Body of pancreas (tissue), 4 donors: Measurements from ENCODE around the gene SPEM3. TPM values are rescaled to one million over a fixed set of nuclear protein-coding genes. Genes with fewer than 3 reads are reported as not detected.

ENCODE experiments used
- ATAC-seq: fragments of 150-250 bp; one replicate; pipeline ENCODE4 v1.9.1; 2016
- DNase-seq, 4 donors: peaks; one replicate each; pipeline ENCODE4 v3.0.0-alpha.2; 2019
- H3K27ac ChIP-seq, 4 donors: fragments of 200-600 bp; sonication (generic); 1 replicate in 3 of 4; 2 replicates in 1 of 4; pipeline versions ENCODE4 v1.5.1 to v1.6.1; 2016 to 2019; ENCODE audit warnings: mild to moderate bottlenecking in 1 of 4, mixed read lengths in 1 of 4, moderate library complexity in 1 of 4
- H3K27me3 ChIP-seq, 2 donors: fragments of 200-600 bp; sonication (generic); one replicate each; pipeline ENCODE4 v1.6.0; 2016; ENCODE audit warnings: mild to moderate bottlenecking in 1 of 2
- H3K36me3 ChIP-seq, 2 donors: fragments of 200-600 bp; sonication (generic); replicated peaks in 1 of 2; 2 replicates each; pipeline ENCODE4 v1.5.1; 2016; ENCODE audit warnings: low read depth in 2 of 2; ENCODE audit not compliant: insufficient read depth in 1 of 2
- H3K4me1 ChIP-seq: fragments of 200-600 bp; sonication (generic); one replicate; pipeline ENCODE4 v1.6.0; 2016
- H3K4me3 ChIP-seq, 2 donors: fragments of 200-600 bp; sonication (generic); 1 replicate in 1 of 2; 2 replicates in 1 of 2; pipeline ENCODE4 v1.5.1; 2016 to 2019
- H3K9me3 ChIP-seq, 3 donors: fragments of 200-600 bp; sonication (generic); 1 replicate in 2 of 3; 2 replicates in 1 of 3; pipeline ENCODE4 v1.5.1; 2016
- POLR2A ChIP-seq, 3 donors: fragments of 450-650 bp; IDR thresholded peaks; one replicate each; pipeline ENCODE4 v1.6.1; 2016; ENCODE audit warnings: antibody characterized with exemption in 3 of 3, mild to moderate bottlenecking in 2 of 3
- WGBS, 2 donors: methylation state at CpG; one replicate each; pipeline ENCODE4 v1.1.5; 2017; 5-methylcytosine and 5-hydroxymethylcytosine counted together
- intact Hi-C: fragments of 100-400 bp; cut with DNase I; formaldehyde crosslinking; loops from one replicate; pipeline ENCODE4 v1.15.1; 2023
- total RNA-seq, 2 donors: library from RNA; depleted of rRNA; stranded (reverse); fragments of >200 nt; gene quantifications; one replicate each; pipeline ENCODE4 v1.1.0, GENCODE V29; 2016
- TF ChIP-seq, protein P1 (sequence below), 7 experiments: fragments of 450-650 bp in 4 of 7; fragments of 200-600 bp in 3 of 7; sonication (generic) in 3 of 7; IDR thresholded peaks; one replicate each; pipeline ENCODE4 v1.5.1; 2016 to 2019; ENCODE audit warnings: antibody characterized with exemption in 7 of 7

The SPEM3 gene
- total RNA-seq, 2 donors from 2014 or later, result not detected

DNA sequence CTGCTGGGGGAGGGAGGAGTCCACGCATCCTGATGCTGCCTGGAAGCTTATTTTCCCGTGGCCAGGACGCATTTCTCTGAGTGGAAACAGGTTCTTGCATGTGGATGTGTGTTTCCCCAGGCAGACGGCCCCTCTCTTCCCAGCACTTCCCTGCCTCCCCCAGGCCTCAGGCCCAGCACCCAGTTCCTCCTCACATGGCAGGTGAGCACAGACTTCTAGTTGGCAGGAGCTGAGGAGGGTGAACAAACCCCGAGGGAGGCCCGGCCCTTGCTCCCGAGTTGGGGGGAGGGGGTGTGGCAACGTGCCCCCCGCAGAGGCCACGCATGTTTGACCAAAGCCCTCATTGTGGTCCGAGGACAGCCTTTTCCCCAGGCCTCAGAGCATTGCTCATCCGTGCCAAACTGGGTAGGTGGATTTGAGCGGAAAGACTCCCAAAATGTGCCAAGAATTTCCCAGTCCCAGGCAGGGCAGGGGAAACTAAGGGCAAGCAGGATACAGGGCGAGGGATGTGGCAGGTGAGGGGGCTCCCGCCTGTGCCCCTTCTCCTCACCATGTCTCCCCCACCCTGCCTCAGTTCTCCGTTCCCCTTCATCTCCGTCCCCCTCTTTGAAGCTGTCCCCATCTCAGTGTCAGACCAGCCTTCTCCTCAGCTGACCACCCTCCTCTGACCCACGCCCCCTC is 10.0 kb upstream of the SPEM3 start:
- no peaks in the 10 kb centered on the region for H3K9me3 ChIP-seq
- H3K27ac ChIP-seq, result no peak overlapping the region
- 56 to 61% methylated on average over 14 to 18 of the region's 18 CpGs for WGBS, 2 donors
- DNase-seq, result no peak
- no peak overlapping the region for H3K4me3 ChIP-seq
- no peaks in the 10 kb centered on the region for H3K4me1 ChIP-seq
- intact Hi-C loops, result no loop called here
- no peaks in the 10 kb centered on the region for H3K27me3 ChIP-seq
- H3K36me3 ChIP-seq, result no peaks in the 10 kb centered on the region
- ATAC-seq, result no peak
- TF ChIP-seq, protein P1, sequence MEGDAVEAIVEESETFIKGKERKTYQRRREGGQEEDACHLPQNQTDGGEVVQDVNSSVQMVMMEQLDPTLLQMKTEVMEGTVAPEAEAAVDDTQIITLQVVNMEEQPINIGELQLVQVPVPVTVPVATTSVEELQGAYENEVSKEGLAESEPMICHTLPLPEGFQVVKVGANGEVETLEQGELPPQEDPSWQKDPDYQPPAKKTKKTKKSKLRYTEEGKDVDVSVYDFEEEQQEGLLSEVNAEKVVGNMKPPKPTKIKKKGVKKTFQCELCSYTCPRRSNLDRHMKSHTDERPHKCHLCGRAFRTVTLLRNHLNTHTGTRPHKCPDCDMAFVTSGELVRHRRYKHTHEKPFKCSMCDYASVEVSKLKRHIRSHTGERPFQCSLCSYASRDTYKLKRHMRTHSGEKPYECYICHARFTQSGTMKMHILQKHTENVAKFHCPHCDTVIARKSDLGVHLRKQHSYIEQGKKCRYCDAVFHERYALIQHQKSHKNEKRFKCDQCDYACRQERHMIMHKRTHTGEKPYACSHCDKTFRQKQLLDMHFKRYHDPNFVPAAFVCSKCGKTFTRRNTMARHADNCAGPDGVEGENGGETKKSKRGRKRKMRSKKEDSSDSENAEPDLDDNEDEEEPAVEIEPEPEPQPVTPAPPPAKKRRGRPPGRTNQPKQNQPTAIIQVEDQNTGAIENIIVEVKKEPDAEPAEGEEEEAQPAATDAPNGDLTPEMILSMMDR (IDR thresholded peaks at IDR 0.05), result no peak
- no peak for TF ChIP-seq POLR2A (IDR thresholded peaks at IDR 0.05)

DNA sequence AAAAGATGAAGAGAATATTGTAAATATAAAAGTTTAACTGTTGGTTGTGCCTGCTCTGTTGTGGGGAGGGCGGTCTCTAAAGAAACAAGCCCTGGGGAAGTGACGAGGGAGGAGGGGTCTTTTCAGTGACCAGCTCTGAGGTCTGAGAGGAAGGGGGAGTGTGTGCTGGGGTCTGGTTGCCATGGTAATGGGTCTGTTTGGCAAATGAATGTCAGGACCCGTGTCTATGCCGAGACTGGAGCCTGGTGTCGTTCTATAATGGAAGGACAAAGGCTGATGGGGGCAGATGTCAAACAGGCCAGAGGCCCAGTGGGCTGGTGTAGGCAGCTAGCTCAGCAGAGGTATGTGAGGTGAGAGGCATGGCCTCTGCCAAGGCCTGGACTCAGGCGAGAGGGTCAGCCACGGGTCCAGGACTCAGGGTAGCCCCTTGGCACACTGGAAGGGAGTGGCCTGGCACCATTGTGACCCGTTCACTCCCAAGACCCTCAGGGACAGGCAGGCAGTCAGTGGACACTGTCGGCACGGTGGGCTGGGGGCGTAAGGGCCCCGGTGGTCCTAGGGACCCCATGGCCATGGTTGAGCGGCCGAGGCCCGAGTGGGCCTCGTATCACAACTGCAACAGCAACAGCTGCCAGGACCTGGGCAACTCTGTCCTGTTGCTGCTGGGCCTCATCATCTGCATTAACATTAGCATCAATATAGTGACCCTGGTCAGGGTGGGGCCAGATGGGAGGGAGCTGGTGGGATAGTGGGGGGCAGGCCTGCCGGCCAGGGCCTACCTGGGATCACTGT is 8.6 kb upstream of the SPEM3 start, which contains the start of gene SPEM1:
Gene SPEM1 (plus strand): TSS at position 506 of the 792 bp plus-strand sequence. CDS start 61 bp downstream, at position 567.
- no peak within 1 kb of the TSS for H3K27ac ChIP-seq
- no peaks in the 10 kb centered on the region for H3K4me1 ChIP-seq
- no peaks in the 10 kb centered on the region for H3K27me3 ChIP-seq
- no peaks in the 10 kb centered on the region for H3K9me3 ChIP-seq
- H3K36me3 ChIP-seq, result no peaks in the 10 kb centered on the region
- intact Hi-C loops, result no loop called here
- ATAC-seq (no peak), DNase-seq (no peak)
- TF ChIP-seq, protein P1 (IDR thresholded peaks at IDR 0.05), result no peak
- TF ChIP-seq POLR2A (IDR thresholded peaks at IDR 0.05), result no peak
- 68 to 71% methylated on average over 5 to 13 of the region's 17 CpGs for WGBS, 2 donors
- H3K4me3 ChIP-seq, result no peak within 1 kb of the TSS

DNA sequence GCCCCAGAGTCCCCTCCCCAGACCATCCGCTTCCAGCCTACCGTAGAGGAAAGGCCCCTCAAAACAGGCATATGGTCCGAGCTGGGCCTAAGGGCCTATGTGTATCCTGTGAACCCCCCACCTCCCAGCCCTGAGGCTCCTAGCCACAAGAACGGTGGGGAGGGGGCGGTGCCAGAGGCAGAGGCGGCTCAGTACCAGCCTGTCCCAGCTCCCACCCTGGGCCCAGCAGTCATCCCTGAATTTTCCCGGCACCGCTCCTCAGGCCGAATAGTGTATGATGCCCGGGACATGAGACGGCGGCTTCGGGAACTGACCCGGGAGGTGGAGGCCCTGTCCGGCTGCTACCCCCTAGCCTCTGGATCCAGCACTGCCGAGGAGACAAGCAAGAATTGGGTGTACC is 7.5 kb upstream of the SPEM3 start:
- Histone ChIP-seq H3K4me1 (no peaks in the 10 kb centered on the region), H3K36me3 (no peaks in the 10 kb centered on the region), H3K4me3 (no peak overlapping the region), H3K9me3 (no peaks in the 10 kb centered on the region), H3K27ac (no peak overlapping the region), H3K27me3 (no peaks in the 10 kb centered on the region)
- DNase-seq (no peak), ATAC-seq (no peak)
- 89 to 92% methylated on average over 11 to 16 of the region's 16 CpGs for WGBS, 2 donors
- no peak for TF ChIP-seq POLR2A (IDR thresholded peaks at IDR 0.05)
- TF ChIP-seq, protein P1 (IDR thresholded peaks at IDR 0.05), result no peak
- intact Hi-C loops, result no loop called here

DNA sequence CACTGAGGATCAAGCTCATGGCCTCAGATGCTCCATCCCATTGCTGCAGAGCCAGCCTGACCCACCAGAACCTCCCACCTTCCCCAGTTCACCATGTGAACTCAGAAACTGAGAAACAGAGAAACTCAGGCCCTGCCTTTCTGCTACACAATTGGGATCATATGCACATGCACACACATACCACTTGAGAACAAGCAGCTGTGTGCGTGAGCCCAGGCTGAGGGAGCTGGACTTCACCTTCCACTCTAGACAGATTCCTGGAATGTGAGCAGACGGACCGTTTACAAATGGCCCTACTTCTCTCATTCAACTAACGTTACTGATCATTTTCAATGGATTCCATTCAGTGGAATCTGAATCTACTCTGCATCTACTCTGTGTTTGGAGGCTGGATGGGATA is 5.0 kb upstream of the SPEM3 start:
- DNase-seq, result no peak
- no peak overlapping the region for H3K27ac ChIP-seq
- no peaks in the 10 kb centered on the region for H3K27me3 ChIP-seq
- no peak for ATAC-seq
- TF ChIP-seq POLR2A (IDR thresholded peaks at IDR 0.05), result no peak
- TF ChIP-seq, protein P1 (IDR thresholded peaks at IDR 0.05), result no peak
- no peaks in the 10 kb centered on the region for H3K36me3 ChIP-seq
- H3K9me3 ChIP-seq, result no peaks in the 10 kb centered on the region
- no peak overlapping the region for H3K4me3 ChIP-seq
- intact Hi-C loops, result no loop called here
- no peaks in the 10 kb centered on the region for H3K4me1 ChIP-seq
- WGBS, 2 donors, result 42 to 63% methylated on average over 4 of the region's 4 CpGs
